Thoracic aorta (tissue), 2 donors: ENCODE measurements around the gene CEMIP2. TPM values are rescaled to one million over a fixed set of nuclear protein-coding genes. Genes with fewer than 3 reads are reported as not detected.

Experiments used
- ATAC-seq: fragments of 150-250 bp; one replicate; pipeline ENCODE4 v1.8.0; 2017; ENCODE audit warnings: low read depth; ENCODE audit not compliant: insufficient number of reproducible peaks, low FRiP score
- DNase-seq: peaks from one replicate; pipeline ENCODE4 v3.0.0-alpha.2; 2020; ENCODE audit warnings: low spot score
- H3K27ac ChIP-seq, 2 donors: fragments of 200-600 bp; sonication (generic); 1 replicate in 1 of 2; 2 replicates in 1 of 2; pipeline ENCODE4 v1.5.1; 2016; ENCODE audit warnings: mild to moderate bottlenecking in 2 of 2, moderate library complexity in 2 of 2
- H3K27me3 ChIP-seq: fragments of 200-600 bp; sonication (generic); replicated peaks from 2 replicates; pipeline ENCODE4 v1.6.0; 2016; ENCODE audit warnings: mild to moderate bottlenecking; ENCODE audit not compliant: insufficient read depth
- H3K36me3 ChIP-seq: fragments of 200-600 bp; sonication (generic); one replicate; pipeline ENCODE4 v1.5.1; 2016
- H3K4me1 ChIP-seq, 2 donors: fragments of 200-600 bp; sonication (generic); 1 replicate in 1 of 2; 2 replicates in 1 of 2; pipeline versions ENCODE4 v1.5.1 to v1.6.0; 2016; ENCODE audit warnings: low read depth in 2 of 2, mild to moderate bottlenecking in 1 of 2; ENCODE audit not compliant: control insufficient read depth in 1 of 2
- H3K4me3 ChIP-seq: fragments of 200-600 bp; sonication (generic); 2 replicates; pipeline ENCODE4 v1.5.1; 2016; ENCODE audit warnings: mild to moderate bottlenecking
- H3K9me3 ChIP-seq: fragments of 200-600 bp; sonication (generic); 2 replicates; pipeline ENCODE4 v1.5.1; 2016
- total RNA-seq, 2 donors: library from RNA; depleted of rRNA; stranded (reverse); fragments of >200 nt; gene quantifications; one replicate each; pipeline versions ENCODE4 v1.1.0 to v1.2.3, GENCODE V29; 2016
- TF ChIP-seq, protein P1 (sequence below): fragments of 200-600 bp; sonication (generic); IDR thresholded peaks from one replicate; pipeline ENCODE4 v1.5.1; 2019; ENCODE audit warnings: antibody characterized with exemption

The CEMIP2 gene
- total RNA-seq, 2 donors from 2014 or later = 69.7 to 218 TPM

DNA sequence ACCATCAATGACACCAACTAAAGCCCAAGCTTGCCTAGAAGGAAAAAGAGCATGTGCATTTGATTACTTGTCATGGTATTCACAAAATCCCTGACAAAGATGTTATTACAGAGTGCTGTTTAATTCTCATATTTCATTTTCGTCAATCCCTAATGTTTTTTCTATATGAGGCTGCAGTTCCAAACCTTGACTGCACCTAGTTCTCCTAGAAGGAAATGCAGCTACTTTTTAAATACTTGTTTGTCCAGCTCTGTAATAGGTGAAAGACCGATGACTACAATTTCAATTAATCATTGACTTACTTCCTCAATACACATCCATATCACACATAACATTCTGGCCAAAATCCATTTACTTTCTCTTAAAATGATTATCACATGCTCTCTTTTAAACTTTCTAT, 28.1 kb downstream of the CEMIP2 start:
- Histone ChIP-seq H3K36me3 (peaks cover 5% of the 10 kb centered on the region), H3K27ac (no peak overlapping the region), H3K4me3 (no peak overlapping the region), H3K9me3 (no peaks in the 10 kb centered on the region), H3K27me3 (no peaks in the 10 kb centered on the region), H3K4me1 (peaks cover 6 to 10% of the 10 kb centered on the region in 2 donors)
- DNase-seq = no peak
- no peak for ATAC-seq
- TF ChIP-seq, protein P1, sequence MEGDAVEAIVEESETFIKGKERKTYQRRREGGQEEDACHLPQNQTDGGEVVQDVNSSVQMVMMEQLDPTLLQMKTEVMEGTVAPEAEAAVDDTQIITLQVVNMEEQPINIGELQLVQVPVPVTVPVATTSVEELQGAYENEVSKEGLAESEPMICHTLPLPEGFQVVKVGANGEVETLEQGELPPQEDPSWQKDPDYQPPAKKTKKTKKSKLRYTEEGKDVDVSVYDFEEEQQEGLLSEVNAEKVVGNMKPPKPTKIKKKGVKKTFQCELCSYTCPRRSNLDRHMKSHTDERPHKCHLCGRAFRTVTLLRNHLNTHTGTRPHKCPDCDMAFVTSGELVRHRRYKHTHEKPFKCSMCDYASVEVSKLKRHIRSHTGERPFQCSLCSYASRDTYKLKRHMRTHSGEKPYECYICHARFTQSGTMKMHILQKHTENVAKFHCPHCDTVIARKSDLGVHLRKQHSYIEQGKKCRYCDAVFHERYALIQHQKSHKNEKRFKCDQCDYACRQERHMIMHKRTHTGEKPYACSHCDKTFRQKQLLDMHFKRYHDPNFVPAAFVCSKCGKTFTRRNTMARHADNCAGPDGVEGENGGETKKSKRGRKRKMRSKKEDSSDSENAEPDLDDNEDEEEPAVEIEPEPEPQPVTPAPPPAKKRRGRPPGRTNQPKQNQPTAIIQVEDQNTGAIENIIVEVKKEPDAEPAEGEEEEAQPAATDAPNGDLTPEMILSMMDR = no peak

DNA sequence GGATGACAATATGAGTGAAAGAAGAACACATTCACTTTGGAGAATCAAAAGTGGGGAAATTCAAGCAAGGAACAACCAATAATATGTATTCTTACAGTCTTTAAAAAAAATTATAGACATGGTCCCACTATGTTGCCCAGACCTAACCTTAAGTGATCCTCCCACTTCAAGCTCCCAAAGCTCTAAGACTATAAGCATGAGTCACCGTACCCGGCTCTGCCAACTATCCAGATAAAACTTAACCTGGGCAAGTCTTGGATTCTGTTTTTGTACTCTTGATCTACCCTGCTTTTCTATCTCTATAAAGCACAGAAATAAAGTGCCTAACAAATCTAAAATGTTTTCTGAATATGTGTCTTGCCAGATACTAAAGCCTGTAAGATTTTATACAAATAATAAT, 30.9 kb downstream of the CEMIP2 start:
- no peak for ATAC-seq
- Histone ChIP-seq H3K9me3 (no peaks in the 10 kb centered on the region), H3K27me3 (no peaks in the 10 kb centered on the region), H3K4me1 (peaks cover 2 to 5% of the 10 kb centered on the region in 2 donors), H3K36me3 (peaks cover 7% of the 10 kb centered on the region), H3K27ac (no peak overlapping the region), H3K4me3 (no peak overlapping the region)
- no peak for DNase-seq
- TF ChIP-seq, protein P1 = no peak

GRCh38 chr9:71736236-71736635, 32.1 kb downstream of the CEMIP2 start:
- Histone ChIP-seq H3K4me3 (no peak overlapping the region), H3K9me3 (no peaks in the 10 kb centered on the region), H3K36me3 (peaks cover 7% of the 10 kb centered on the region), H3K27me3 (no peaks in the 10 kb centered on the region), H3K27ac (no peak overlapping the region), H3K4me1 (no peaks in the 10 kb centered on the region)
- no peak for ATAC-seq
- no peak for DNase-seq
- TF ChIP-seq, protein P1 = no peak

DNA sequence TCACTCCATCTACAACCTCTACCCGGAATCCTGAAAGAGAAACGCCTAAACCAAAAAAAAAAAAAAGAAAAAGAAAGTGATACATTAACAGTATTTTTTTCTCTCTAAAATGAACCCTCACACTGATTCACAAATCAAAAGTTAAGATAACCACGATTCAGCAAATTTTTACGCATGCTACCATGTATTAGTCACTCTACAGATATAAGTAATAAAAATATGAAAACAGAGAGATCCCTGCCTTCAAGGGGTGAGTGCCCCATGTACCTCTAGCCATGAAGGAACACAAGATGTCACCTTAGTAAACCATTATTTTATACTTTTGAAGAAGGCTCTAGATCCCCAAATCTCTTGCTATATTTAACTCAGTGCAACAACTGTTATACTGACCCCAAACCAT, 33.4 kb downstream of the CEMIP2 start:
- DNase-seq = no peak
- TF ChIP-seq, protein P1 = no peak
- ATAC-seq = no peak
- H3K9me3 ChIP-seq = no peaks in the 10 kb centered on the region
- H3K27ac ChIP-seq = no peak overlapping the region
- H3K4me1 ChIP-seq = no peaks in the 10 kb centered on the region
- no peaks in the 10 kb centered on the region for H3K27me3 ChIP-seq
- H3K36me3 ChIP-seq = peaks cover 7% of the 10 kb centered on the region
- no peak overlapping the region for H3K4me3 ChIP-seq

DNA sequence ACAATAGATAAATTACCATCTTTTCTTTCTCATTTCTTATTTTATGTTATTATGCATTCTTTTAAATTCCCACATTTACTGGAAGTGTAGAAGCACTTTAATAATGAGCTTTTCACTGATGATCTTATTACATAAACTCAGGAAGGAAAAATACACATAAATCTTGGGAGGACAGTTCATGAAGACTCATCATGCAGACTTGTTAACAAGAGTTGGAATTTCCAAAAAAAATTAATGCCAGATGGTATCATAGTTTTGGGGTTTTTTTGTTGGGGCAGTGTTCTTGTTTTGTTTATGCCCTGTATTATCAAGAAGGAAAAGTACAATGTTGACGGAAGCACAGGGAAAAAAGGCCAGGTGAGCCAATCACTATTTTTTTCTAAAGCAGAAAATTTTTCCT, 35.1 kb downstream of the CEMIP2 start:
- Histone ChIP-seq H3K9me3 (no peaks in the 10 kb centered on the region), H3K4me3 (no peak overlapping the region), H3K36me3 (peaks cover 13% of the 10 kb centered on the region), H3K27ac (no peak overlapping the region), H3K27me3 (no peaks in the 10 kb centered on the region), H3K4me1 (no peaks in the 10 kb centered on the region)
- TF ChIP-seq, protein P1 = no peak
- DNase-seq (no peak), ATAC-seq (no peak)
